Measurements from ENCODE around the gene NDST4.

GRCh38 chr4:114783215-114783595 is 330.2 kb downstream of the NDST4 start:
- TF ChIP-seq CTCF (conservative IDR thresholded peaks at IDR 0.05; ENCODE audit: low read depth, low read length), result no peak
- no peak for TF ChIP-seq BHLHE40 (IDR thresholded peaks at IDR 0.05; ENCODE audit: low read depth, low read length)
- no peak for TF ChIP-seq RAD21 (IDR thresholded peaks at IDR 0.05; ENCODE audit: low read length)
- no peak for TF ChIP-seq RFX5 (IDR thresholded peaks at IDR 0.05; ENCODE audit: low read depth, low read length)
- no peak for TF ChIP-seq SMC3 (IDR thresholded peaks at IDR 0.05; ENCODE audit: low read depth, low read length)
